Stimulated activated CD4-positive, alpha-beta T cell treated with anti-CD3 and anti-CD28 coated beads, Interleukin-15, amount 100 ng/mL, for 1 hour (primary cell): ENCODE measurements around the gene PPP3CA.
"Not testable (repeated sequence)": the region's sequence is repeated elsewhere in the genome, so short reads cannot be mapped to it uniquely, and the experiment has no call there.

ENCODE experiments used
- DNase-seq, 2 donors: peaks; one replicate each; pipeline ENCODE4 v3.0.0-alpha.2; 2020; ENCODE audit warnings: low read depth in 1 of 2, low spot score in 1 of 2

The PPP3CA gene

DNA sequence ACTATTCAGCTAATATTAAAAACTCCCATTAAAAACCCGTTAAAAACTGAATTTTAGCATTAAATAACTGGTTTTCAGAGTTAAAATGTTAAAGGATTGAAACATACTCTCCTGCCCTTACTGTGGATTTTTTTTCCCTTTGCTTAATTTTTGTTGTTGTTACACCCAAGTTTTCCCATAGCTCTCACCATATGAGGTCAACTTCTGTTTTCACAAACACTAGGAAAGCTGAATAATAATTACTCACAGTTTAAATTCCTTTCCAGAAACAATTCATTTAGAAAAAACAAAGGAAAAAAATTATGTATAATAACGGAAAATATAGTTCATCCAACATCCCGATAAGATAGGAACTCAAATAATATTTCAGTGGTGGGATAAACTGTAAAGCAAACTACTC is 129.0 kb downstream of the PPP3CA start:
- DNase-seq, result no peak

DNA sequence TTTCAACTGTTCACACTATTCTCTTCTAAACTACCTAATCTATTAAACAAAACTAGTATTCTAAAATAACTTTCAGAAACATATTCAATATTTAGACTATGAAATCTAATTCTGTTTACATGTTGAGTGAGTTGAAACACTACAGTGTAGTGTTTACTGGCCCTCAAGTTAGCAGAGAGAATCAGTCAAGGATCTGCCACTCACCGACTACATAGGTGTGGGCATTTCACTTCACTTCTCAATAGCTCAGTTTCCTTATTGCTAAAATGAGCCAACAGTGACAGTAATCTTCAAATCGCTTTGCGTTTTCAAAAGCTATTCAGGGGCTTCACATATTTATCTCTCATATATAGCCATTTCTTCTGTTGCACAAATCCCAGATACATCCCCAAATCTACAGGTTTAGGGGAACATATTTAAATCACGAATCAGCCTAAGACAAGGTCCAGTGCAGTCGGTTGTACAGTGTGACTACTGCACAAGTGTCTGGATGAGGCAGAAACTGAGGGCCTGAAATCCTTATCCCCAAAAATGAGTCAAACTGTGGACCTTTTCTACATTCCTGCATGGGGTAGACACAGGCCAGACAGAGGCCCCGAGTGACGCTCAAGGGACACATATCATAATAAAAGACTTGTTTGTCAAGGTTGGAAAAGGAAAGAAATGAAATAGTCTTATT is 129.8 kb downstream of the PPP3CA start:
- DNase-seq, result no peak

DNA sequence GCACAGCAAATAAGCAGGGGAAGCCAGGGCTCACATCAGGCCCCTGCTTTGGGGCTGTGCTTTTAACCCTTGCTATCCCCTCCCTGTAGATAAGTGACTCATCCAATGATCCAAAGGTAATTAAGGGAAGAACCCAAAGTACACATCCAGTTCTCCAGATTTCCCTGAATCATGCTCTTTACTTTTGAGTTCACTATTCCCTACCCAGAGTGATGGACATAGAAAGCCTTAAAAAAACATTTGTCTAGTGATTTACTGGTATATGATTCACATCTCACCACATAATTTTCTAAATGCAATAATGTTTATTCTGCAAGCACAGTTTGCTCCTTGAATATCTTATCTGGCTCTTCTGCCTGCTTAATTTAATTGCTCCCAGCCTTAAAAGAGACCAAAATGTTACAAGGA is 136.2 kb downstream of the PPP3CA start:
- no peak for DNase-seq

DNA sequence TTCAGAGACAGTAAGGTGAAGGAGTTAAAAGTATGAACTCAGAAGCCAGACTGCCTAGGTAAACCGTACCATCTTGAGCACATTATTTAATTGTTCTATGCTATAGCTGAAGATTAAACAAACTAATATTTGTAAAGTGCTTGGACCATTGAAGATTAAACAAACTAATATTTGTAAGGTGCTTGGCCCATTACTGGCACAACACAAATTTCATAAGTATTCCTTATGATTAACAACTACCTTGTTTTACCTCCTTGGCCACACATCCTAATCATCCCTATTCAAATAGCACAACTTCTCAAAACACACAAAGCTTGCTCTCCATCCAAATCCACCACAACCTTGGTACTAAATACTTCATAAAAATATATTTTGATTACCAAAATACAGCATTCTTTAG is 137.0 kb downstream of the PPP3CA start:
- DNase-seq, result no peak

DNA sequence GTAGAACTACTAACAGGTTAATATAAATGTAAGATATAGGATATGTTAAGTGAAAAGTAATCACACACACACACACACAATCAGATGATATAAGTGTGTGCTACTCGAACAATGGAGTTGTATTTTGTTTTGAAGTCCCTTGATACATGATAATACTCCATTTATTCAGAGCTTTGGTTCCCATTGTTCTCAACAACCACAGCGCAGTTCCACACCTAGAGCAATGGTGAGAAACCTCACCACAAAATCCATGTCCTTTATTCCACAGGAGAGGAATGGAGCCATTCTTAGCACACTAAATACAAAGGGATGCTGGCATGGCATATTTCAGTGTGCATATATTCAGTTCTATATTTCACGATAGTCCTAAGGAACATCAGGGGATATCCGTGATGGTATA is 139.2 kb downstream of the PPP3CA start:
- DNase-seq, result no peak

DNA sequence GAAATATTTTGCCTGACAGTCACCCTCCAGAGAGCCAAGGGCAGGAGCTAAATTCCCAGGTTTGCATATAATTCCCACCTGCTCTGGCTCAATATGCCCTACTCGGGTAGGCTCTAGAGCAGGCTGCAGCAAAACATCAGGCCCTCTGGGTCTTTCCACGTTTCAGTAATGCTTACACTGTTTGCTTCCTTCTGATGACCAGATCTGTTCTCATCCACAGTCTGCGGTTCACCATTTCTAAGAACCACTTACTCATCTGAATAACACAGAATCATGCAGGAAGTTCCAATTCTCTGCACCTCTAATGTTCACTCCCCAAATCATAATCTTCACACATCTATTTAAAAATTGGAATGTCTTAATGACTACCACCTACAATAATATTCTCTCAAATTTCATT is 141.4 kb downstream of the PPP3CA start:
- DNase-seq, result peak in 1 of 2 donors; percentile 3

DNA sequence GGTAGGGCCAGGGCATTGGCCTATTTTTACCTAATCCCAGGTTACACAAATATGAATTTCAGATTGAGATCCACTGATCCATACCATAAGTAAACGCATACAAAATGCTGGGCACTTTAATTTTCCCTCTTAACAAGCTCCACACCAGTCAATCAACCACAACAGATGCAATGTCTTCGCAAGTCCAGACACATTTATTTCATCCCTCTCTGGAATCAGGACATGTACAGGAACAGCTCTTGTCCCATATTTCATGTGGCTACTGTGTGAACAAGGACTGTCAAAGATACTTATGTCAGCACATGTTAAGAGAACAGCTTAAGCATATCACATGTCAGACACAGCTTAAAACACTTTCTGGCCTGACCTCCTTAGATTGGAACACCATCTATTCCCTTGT is 145.9 kb downstream of the PPP3CA start:
- no peak for DNase-seq

DNA sequence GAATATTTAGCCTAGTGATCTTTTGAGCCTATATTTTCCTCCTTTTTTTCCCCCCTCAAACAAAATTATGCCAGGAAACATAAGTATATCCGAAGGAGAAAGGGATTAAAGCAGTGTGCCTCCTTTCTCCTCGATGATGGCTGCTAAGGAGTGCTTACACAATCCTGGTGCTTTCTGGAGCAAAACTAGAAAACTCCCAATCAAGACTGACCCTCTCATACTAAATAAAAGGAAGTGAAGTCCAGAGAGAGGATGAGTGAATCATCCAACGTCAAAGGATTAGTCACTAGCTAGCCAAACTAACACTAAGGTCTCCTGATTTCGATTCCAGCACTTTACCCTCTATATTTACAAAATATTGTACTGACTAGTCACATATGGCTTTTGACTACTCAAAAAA is 146.8 kb downstream of the PPP3CA start:
- no peak for DNase-seq

DNA sequence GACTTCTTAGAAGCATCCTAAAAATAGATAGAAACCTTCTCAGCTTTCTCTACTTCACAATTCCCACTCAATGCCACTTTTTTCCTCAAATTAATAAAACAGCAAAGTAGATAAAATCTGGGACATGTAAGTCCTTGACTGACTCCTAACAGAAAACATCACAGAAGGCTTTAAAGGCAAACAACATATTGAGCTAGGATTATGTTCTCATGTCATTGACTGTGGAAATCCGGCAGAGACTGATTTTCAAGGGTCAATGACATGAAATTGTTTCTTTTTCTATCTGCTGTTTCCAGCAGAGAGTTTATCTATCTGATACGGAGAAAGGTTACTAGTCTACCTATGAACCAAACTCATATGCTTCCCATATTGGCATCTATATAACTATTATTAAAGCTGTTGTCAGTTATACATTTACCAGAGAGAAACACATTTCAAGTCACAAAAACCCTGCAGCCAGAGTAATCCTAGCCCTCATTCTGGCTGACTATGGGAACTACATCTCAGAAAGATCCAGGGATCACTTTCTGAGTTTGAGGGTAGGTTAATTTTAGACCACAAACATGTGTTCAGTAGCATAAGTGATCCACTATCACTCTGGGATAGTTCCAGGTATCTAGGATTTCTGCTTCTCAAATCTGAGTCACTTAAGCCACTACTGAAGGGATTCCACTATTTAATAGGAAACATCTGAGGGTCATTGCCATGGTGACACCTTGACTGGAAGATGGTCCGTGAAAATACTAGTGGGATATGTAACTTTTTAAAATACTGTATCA is 147.6 kb downstream of the PPP3CA start:
- DNase-seq, result no peak

DNA sequence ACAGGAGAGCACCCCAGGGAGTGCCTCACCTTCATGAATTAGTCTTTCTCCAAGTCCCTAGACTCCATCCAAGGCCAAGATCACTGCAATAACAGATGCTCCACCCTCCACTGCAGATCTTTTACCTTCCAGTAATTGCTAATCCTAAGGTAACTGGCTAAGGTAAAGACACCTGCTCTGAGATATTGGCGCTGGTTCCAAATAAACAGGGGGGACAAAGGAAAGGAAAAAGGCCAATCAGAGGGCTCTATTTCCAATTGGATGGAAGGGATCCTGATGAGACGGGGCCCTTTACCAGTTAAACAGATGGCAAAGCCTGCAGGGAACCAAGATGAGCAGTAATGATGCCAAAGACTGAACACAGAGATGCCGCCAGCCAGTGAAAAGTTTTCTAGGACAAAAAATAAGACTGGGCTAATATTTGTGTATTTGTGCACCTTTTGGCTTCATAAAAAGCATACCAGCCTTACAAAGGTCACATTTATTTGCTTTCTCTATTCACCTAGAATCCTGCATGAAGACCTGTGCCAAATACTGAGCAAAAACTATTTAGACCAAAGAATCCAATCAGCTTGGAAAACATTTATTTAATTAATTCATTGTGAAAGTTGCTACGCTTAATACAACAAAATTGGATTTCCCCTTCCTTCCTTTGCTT is 148.5 kb downstream of the PPP3CA start:
- no peak for DNase-seq

DNA sequence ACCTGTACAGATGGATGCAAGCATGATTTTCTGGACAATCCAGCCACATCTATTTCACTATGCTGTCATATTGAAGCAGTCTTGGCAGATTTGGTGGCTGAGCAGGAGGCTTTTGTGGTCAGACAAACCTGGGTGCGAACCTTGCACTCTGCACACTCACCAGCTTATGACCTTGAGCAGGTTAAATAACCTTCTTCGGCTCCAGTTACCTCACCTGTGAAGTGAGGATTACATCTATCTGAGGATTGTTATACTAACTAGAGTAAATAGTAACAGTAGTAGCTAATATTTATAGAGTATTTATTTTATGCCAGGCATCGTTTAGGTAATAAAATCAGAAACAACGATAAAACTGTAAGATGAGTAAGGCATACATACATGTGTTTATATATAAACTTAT is 150.0 kb downstream of the PPP3CA start:
- DNase-seq, result no peak

DNA sequence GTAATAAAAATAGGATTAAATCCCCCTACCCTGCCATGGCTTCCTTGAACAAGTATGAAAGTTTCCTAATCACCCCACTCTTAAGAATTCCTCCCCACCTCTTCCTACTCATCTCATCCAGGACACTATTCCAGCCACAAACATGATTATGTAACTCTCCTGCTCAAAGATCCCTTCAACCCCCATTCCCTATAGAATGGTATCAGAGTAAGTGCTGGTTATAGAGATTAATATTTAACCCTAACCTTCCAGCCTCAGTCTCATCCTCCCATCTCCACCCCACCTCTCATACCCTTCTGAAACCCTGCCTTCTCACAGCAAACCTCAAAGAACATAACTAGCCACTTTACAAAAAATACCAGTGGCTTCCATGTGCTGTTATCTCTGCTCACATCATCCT is 155.1 kb downstream of the PPP3CA start:
- no peak for DNase-seq

DNA sequence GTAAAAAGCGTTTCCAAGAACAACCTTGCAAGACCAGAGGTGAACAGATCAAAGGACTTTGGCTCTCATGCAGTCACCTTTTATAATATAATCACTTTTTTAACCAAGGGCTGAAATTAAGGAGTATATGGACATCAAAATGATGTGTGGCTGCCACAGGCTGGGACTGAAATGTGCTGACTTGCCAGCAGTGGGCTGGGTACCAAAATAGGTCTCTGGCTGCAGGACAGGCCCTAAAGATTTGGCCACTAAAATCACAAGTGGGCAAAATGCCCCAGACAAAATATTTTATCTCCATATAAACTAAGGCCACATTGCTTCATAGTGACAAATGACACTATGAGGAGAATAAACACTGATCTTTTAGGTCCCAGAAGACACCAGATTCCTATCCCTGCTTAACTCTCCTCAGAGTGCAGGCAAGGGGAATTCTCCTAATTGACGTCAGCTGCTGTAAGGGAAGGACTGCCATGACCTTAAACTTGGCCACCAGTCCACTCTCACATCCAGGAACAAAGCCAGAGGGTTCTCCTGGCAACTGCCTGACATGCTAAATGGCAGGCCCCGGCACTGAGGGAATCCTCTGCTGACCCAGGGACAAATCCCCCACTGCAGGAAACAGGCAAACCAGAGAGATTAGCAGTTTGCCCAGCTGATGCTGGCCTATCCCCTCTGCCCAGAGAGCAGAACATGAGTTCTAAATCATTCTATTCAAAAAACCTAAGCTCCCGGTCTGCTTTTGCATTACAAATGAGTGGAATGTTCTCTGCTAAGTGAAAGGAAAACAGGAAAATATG is 155.8 kb downstream of the PPP3CA start:
- DNase-seq, result no peak

DNA sequence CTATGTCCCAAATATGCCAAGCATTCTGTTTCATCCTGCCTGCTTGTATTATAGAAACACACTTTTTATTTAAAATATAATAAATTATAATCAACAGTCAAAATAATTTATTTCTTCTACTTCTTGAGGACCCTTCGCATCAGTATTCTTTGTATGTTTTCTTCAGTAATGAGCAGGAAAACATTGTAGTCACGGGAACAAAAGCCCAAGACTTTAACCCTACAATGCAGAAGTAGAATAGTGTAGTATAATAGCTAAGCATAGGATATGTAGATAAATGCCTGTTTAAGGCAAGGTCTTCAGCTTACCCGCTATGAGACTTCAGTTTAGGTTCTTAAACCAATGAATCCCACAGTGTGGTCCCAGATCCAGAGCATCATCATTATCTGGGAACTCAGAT is 156.6 kb downstream of the PPP3CA start:
- no peak for DNase-seq

DNA sequence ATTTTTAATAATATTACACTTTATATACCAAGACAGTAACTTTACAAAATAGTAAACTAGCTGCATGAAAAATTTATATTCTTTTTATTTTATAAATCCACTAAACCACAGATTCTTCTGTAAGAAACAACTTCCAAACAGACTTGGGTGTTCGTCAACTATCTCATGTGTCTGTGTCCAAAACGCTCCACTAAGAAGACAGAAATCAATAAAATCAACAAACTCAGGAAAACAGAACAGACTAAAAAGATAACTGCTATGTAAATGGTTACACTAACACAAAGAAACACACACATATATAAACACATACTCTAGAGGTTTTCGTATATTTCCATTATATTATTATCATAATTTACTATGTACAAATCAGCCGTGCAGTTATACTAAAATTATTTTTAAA is 158.4 kb downstream of the PPP3CA start:
- DNase-seq, result no peak

DNA sequence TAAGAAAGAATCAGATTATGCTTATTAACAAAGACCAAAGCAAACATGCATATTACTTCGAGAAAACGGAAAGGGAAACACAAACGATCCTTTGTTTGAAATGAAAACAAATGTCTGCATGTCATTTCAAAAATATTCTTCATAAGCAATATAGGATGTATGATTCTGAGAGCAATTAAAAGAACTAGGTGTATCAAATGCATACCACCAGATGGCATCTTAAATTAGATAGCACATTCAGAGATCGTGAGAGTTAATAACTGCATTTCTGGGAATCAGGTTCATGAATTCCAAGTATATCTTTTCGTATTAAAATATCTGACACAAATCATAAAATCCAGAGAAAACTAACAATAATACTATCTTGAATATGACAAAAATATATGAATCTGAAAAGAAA is 159.5 kb downstream of the PPP3CA start:
- no peak for DNase-seq

DNA sequence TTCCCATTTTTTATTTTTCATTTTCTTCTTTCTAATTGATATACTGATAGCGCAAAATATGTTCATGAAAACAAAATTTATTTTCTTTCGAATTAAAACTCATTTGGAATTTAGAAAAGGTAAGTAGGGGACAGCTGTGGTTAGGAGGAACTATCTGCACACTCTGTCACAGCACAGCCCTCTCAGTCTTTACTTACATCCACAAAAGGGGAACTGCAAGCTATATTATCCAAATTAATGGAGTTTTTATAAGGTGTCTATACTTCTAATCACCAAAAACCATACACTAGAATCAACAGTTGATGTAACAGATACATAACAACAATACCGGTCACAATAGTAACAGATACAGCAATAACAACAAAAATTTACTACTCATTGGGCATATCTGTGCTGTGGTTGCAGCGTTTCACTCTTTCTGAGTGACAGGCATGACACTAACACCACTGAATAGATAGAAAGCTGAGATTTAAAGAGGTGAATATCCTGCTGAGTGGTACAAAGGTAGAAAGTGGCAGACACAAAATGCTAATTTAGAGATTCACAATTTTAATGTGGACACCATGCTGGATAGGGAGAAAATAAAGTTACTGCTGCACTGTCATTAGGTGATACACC is 160.7 kb downstream of the PPP3CA start:
- DNase-seq, result no peak

DNA sequence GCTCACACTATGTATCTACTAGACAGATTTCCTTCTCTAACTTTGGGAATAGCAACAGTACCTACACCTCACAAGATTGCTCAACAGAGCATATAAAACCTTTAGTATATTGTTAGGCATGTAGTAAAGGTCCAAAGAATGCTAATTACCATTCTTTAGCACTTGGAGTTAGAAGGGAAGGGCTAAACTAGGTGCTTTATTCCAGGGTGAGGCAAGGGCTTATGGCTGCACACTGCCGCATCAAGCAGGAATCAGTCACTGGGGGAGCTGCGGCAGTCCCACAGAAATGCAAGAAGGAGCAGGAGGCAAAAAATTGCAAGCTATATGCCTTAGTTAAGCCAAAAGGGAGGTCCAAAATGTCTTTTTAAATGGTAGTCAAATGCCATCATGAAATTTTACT is 162.7 kb downstream of the PPP3CA start:
- DNase-seq, result no peak

DNA sequence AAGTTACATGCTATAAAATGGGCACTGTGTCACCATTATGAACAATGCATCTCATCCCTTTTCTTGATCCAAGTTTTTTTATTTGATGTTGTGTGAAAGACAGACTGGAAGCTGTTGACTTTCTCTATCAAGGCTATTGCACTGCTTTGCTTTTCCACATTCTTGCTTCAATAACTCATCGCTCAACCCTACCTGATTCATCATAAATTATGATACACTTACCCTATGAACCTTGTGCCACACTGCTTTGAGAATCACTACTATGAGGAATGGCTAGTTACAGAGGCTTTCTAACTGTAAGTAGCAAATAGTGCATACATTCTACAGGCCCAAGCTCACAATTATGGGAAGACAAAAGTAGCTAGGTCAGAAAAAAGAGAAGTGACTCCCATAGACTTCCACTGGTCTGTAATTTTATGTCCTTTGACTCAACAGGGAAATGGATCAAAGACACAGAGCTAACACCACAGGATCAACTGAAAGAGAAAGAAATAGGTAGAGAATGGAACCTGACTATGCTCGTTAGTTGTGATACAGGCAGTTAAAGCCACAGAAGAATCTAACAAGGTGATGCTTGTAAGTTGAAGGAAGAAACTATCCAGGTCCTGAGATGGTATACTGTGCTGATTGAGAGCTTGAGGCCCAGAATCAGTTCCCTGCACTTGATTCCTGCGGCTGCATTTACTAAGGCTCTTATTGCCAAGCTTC is 163.5 kb downstream of the PPP3CA start:
- no peak for DNase-seq

DNA sequence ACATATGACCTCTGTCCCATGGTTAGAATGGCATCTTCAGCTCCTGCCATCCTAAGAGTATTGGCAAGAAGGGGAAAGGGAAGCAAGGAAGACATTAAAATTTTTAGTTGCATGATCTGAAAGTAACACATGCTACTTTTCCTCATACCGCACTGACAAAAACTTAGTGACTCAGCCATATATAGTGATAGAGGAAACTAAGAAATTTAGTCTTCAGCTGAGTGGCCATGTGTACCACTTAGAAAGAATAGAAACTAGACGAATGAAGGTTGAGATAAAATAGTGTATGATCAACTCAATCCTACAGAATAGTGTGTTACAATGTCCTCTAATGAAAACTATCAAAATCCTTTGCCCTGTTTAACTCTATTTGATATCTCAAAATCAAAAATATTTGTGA is 164.1 kb downstream of the PPP3CA start:
- no peak for DNase-seq

DNA sequence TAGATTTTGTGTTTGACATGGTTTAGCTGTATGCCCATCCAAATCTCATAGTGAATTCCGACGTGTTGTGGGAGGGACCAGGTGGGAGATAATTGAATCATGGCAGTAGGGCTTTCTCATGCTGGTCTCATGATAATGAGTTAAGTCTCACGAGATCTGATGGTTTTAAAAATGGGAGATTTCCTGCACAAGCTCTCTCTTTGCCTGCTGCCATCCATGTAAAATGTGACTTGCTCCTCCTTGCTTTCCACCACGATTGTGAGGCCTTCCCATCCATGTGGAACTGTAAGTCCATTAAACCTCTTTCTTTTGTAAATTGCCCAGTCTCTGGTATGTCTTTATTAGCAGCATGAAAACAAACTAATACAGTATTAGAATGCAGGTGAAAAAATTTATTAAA is 164.6 kb downstream of the PPP3CA start:
- DNase-seq, result not testable (repeated sequence)
